ENCODE data around the gene PLAC8.

DNA sequence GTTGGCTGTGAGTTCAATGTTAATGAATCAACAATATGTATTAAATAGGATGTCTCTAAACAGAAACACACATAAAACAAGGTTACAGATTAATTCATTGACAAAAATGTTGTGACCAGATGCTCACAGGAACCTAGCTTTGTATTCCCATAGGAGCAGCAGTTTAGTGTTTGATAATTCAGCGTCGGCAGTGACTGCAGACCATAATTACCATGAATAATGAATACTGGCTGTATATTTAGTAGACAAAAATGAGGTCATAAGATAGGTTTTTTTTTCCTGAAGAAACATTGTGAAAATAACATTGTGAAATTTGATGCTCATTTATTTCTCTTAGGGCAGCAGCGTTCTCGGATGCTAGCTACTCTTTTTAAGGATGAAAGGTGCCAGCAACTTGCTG, 51.8 kb downstream of the PLAC8 start:
- TF ChIP-seq, protein P1, sequence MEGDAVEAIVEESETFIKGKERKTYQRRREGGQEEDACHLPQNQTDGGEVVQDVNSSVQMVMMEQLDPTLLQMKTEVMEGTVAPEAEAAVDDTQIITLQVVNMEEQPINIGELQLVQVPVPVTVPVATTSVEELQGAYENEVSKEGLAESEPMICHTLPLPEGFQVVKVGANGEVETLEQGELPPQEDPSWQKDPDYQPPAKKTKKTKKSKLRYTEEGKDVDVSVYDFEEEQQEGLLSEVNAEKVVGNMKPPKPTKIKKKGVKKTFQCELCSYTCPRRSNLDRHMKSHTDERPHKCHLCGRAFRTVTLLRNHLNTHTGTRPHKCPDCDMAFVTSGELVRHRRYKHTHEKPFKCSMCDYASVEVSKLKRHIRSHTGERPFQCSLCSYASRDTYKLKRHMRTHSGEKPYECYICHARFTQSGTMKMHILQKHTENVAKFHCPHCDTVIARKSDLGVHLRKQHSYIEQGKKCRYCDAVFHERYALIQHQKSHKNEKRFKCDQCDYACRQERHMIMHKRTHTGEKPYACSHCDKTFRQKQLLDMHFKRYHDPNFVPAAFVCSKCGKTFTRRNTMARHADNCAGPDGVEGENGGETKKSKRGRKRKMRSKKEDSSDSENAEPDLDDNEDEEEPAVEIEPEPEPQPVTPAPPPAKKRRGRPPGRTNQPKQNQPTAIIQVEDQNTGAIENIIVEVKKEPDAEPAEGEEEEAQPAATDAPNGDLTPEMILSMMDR (IDR thresholded peaks at IDR 0.05) = no peak
- TF ChIP-seq POLR2AphosphoS5 (IDR thresholded peaks at IDR 0.05) (no peak), POLR2A (IDR thresholded peaks at IDR 0.05) (no peak)
